Measurements from ENCODE around the gene TBX18. TPM values are rescaled to one million over a fixed set of nuclear protein-coding genes. Genes with fewer than 3 reads are reported as not detected.

Gene TBX18
- total RNA-seq, 1 experiment from 2014 or later = 14.4 TPM

DNA sequence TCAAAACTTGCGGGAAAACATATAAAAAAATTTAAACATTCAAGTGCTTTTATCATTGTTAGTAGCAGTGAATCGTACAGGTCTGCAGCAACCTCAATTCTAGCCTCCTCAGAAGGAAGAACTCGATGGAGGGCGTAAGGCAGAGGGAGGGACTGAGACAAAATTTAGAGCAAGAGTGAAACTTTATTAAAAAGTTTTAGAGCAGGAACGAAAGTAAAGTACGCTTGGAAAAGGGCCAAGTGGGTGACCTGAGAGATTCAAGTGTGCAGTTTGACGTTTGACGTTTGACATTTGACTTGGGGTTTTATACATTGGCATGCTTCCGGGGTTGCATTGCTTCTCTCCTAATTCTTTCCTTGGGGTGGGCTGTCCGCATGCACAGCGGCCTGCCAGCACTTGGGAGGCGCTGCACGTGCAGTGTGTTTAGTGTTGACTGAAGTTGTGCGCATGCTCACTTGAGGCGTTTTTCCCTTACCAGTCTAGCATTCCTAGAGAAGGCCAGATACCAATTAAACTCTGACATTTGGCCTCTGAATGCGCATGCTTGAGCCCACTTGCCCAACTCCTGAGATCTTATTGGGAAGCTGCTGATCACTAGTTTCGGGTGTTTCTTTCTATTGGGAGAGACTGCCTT lies 82.6 kb downstream of the TBX18 start:
- TF ChIP-seq CBX3 (IDR thresholded peaks at IDR 0.05; ENCODE audit: low read depth) (no peak), YY1 (IDR thresholded peaks at IDR 0.05; ENCODE audit: extremely low read depth, insufficient replicate concordance, low read depth, low read length) (no peak)
- Histone ChIP-seq H2AFZ (ENCODE audit: low read depth, low read length, poor library complexity, severe bottlenecking) (no peak overlapping the region), H4K20me1 (ENCODE audit: insufficient read depth) (no peaks in the 10 kb centered on the region), H3K79me2 (ENCODE audit: insufficient read depth, low read length) (no peaks in the 10 kb centered on the region), H3K27ac (ENCODE audit: low read depth, low read length) (no peak overlapping the region), H3K4me2 (ENCODE audit: low read length) (no peak overlapping the region), H3K27me3 (ENCODE audit: insufficient read depth, low read length) (no peaks in the 10 kb centered on the region), H3K36me3 (ENCODE audit: control insufficient read depth in 1 of 2, insufficient read depth in 2 of 2, low read length in 2 of 2) (no peaks in the 10 kb centered on the region), H3K9me3 (ENCODE audit: control insufficient read depth in 1 of 2, insufficient read depth in 1 of 2, low read depth in 1 of 2, low read length in 2 of 2) (no peaks in the 10 kb centered on the region), H3K9me2 (ENCODE audit: insufficient read depth) (no peaks in the 10 kb centered on the region), H3K4me3 (replicated peaks in 1 of 2; ENCODE audit: low read depth in 1 of 2, low read length in 2 of 2) (no peak overlapping the region), H3K4me1 (ENCODE audit: control insufficient read depth in 1 of 2, insufficient read depth in 2 of 2, low read length in 2 of 2) (no peaks in the 10 kb centered on the region), H3K9ac (ENCODE audit: low read length) (no peak overlapping the region)
- ATAC-seq (no peak), DNase-seq (ENCODE audit: low read depth, low spot score) (no peak)
- POLR2A ChIA-PET = no interaction called here
- CTCF ChIA-PET = no interaction called here
- no TSS peak for BruUV-seq (replicated peaks)
- RAD21 ChIA-PET (ENCODE audit: low non-redundant PET in 1 of 2, low total read pairs in 2 of 2, uncharacterized antibody in 2 of 2, unreplicated experiment in 2 of 2) = no interaction called here
- intact Hi-C loops (cut with micrococcal nuclease) = no loop called here

DNA sequence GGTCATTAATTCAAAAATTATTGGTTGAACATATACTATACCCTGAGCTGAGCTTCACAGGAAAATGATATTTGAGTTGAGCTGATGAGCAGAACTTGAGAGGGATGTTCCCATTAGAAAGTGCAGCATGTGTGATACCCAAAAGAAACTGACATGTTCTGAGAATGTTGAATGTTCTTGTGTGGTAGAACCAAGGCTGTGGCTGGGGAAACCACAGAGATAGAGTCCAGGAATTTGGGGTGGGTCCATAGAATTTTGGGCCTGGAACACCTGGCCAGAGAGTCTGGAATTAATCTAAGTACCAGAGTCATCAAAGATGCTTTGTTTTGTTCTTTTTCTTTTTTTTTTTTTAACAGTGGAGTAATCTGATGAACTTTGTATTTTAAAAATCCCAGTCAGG lies 88.7 kb downstream of the TBX18 start:
- RAD21 ChIA-PET (ENCODE audit: low non-redundant PET in 1 of 2, low total read pairs in 2 of 2, uncharacterized antibody in 2 of 2, unreplicated experiment in 2 of 2) = no interaction called here
- H4K20me1 ChIP-seq (ENCODE audit: insufficient read depth) = no peaks in the 10 kb centered on the region
- H3K4me2 ChIP-seq (ENCODE audit: low read length) = no peak overlapping the region
- H3K4me3 ChIP-seq (replicated peaks in 1 of 2; ENCODE audit: low read depth in 1 of 2, low read length in 2 of 2) = no peak overlapping the region
- TF ChIP-seq POLR2A (IDR thresholded peaks at IDR 0.05; ENCODE audit: borderline replicate concordance, extremely low read depth, insufficient read depth, insufficient read length) (no peak), SRF (IDR thresholded peaks at IDR 0.05; ENCODE audit: low read depth) (no peak), ELF1 (IDR thresholded peaks at IDR 0.05; ENCODE audit: borderline replicate concordance, low read depth) (no peak), TCF7L2 (IDR thresholded peaks at IDR 0.05; ENCODE audit: borderline replicate concordance, extremely low read depth, insufficient read depth, insufficient read length) (no peak), YY1 (IDR thresholded peaks at IDR 0.05; ENCODE audit: extremely low read depth, insufficient replicate concordance, low read depth, low read length) (no peak), ZFX (IDR thresholded peaks at IDR 0.05) (no peak), RAD21 (IDR thresholded peaks at IDR 0.05; ENCODE audit: low read depth) (no peak), EZH2 (IDR thresholded peaks at IDR 0.05) (no peak)
- TF ChIP-seq, protein P1, sequence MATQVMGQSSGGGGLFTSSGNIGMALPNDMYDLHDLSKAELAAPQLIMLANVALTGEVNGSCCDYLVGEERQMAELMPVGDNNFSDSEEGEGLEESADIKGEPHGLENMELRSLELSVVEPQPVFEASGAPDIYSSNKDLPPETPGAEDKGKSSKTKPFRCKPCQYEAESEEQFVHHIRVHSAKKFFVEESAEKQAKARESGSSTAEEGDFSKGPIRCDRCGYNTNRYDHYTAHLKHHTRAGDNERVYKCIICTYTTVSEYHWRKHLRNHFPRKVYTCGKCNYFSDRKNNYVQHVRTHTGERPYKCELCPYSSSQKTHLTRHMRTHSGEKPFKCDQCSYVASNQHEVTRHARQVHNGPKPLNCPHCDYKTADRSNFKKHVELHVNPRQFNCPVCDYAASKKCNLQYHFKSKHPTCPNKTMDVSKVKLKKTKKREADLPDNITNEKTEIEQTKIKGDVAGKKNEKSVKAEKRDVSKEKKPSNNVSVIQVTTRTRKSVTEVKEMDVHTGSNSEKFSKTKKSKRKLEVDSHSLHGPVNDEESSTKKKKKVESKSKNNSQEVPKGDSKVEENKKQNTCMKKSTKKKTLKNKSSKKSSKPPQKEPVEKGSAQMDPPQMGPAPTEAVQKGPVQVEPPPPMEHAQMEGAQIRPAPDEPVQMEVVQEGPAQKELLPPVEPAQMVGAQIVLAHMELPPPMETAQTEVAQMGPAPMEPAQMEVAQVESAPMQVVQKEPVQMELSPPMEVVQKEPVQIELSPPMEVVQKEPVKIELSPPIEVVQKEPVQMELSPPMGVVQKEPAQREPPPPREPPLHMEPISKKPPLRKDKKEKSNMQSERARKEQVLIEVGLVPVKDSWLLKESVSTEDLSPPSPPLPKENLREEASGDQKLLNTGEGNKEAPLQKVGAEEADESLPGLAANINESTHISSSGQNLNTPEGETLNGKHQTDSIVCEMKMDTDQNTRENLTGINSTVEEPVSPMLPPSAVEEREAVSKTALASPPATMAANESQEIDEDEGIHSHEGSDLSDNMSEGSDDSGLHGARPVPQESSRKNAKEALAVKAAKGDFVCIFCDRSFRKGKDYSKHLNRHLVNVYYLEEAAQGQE (IDR thresholded peaks at IDR 0.05; ENCODE audit: low read depth) = no peak
- no peak overlapping the region for H2AFZ ChIP-seq (ENCODE audit: low read depth, low read length, poor library complexity, severe bottlenecking)
- no peak overlapping the region for H3K9ac ChIP-seq (ENCODE audit: low read length)
- H3K9me2 ChIP-seq (ENCODE audit: insufficient read depth) = no peaks in the 10 kb centered on the region
- no peaks in the 10 kb centered on the region for H3K4me1 ChIP-seq (ENCODE audit: control insufficient read depth in 1 of 2, insufficient read depth in 2 of 2, low read length in 2 of 2)
- H3K79me2 ChIP-seq (ENCODE audit: insufficient read depth, low read length) = no peaks in the 10 kb centered on the region
- no peak for DNase-seq (ENCODE audit: low read depth, low spot score)
- no peaks in the 10 kb centered on the region for H3K36me3 ChIP-seq (ENCODE audit: control insufficient read depth in 1 of 2, insufficient read depth in 2 of 2, low read length in 2 of 2)
- no peak for ATAC-seq
- H3K27ac ChIP-seq (ENCODE audit: low read depth, low read length) = no peak overlapping the region
- CTCF ChIA-PET = no interaction called here
- H3K9me3 ChIP-seq (ENCODE audit: control insufficient read depth in 1 of 2, insufficient read depth in 1 of 2, low read depth in 1 of 2, low read length in 2 of 2) = no peaks in the 10 kb centered on the region
- intact Hi-C loops (cut with micrococcal nuclease) = no loop called here
- H3K27me3 ChIP-seq (ENCODE audit: insufficient read depth, low read length) = no peaks in the 10 kb centered on the region
- POLR2A ChIA-PET = no interaction called here
- no TSS peak for BruUV-seq (replicated peaks)

All from HCT116 (cell line).